WTC11 (cell line): ENCODE data around the gene BRME1. TPM values are rescaled to one million over a fixed set of nuclear protein-coding genes. Genes with fewer than 3 reads are reported as not detected.
A peak's percentile ranks its signal among the peaks of the same experiment; 100 is the strongest.
"Not testable (repeated sequence)": the region's sequence is repeated elsewhere in the genome, so short reads cannot be mapped to it uniquely, and the experiment has no call there.

Experiments used
- ATAC-seq: fragments of 200-7000 bp; cut with Tn5 transposase; 2 replicates; pipeline ENCODE4 v1.10.0; 2021; ENCODE audit warnings: mild to moderate bottlenecking, moderate library complexity
- CTCF ChIA-PET: fragments of 300-600 bp; sonication (Branson Sonifier 250); formaldehyde crosslinking; loops from one replicate; lab custom pipeline; 2021; ENCODE audit warnings: antibody characterized with exemption; lab: Charles Lee
- POLR2A ChIA-PET: fragments of 350-600 bp; sonication (Branson Sonifier 250); formaldehyde crosslinking; loops from one replicate; lab custom pipeline; 2021; ENCODE audit warnings: antibody characterized with exemption; lab: Charles Lee
- DNase-seq: peaks from one replicate; pipeline ENCODE4 v3.0.0; 2021; ENCODE audit warnings: low spot score
- H3K27ac Mint-ChIP-seq: 2 replicates; pipeline ENCODE4 v1.8.0; 2021; ENCODE audit warnings: mixed read lengths
- H3K27me3 Mint-ChIP-seq: 2 replicates; pipeline ENCODE4 v1.8.0; 2021; ENCODE audit warnings: low read depth, mild to moderate bottlenecking, moderate library complexity, mixed read lengths
- H3K36me3 Mint-ChIP-seq: 2 replicates; pipeline ENCODE4 v1.8.0; 2021; ENCODE audit warnings: mixed read lengths
- H3K4me1 Mint-ChIP-seq: 2 replicates; pipeline ENCODE4 v1.8.0; 2022; ENCODE audit warnings: mixed read lengths
- H3K4me3 Mint-ChIP-seq: 2 replicates; pipeline ENCODE4 v1.8.0; 2021; ENCODE audit warnings: mild to moderate bottlenecking, moderate library complexity, mixed read lengths
- H3K9me3 Mint-ChIP-seq: 2 replicates; pipeline ENCODE4 v1.8.0; 2021; ENCODE audit warnings: mixed read lengths
- AR ChIP-seq: fragments of 250-450 bp; sonication (Bioruptor Pico); IDR thresholded peaks from 2 replicates; pipeline ENCODE4 v1.9.0; 2021; ENCODE audit warnings: mild to moderate bottlenecking
- ATF2 ChIP-seq: sonication (generic); formaldehyde crosslinking; IDR thresholded peaks from 2 replicates; pipeline ENCODE4 v1.8.1; 2022; ENCODE audit warnings: low read depth, missing genetic modification reagents, borderline replicate concordance
- CBFB ChIP-seq: sonication (generic); formaldehyde crosslinking; IDR thresholded peaks from 2 replicates; pipeline ENCODE4 v1.8.1; 2022; ENCODE audit warnings: mild to moderate bottlenecking, low read depth, missing genetic modification reagents
- CREM ChIP-seq: sonication (generic); formaldehyde crosslinking; IDR thresholded peaks from 2 replicates; pipeline ENCODE4 v1.8.1; 2022; ENCODE audit warnings: mild to moderate bottlenecking, missing genetic modification reagents, moderate library complexity
- ESRRA ChIP-seq: sonication (generic); formaldehyde crosslinking; IDR thresholded peaks from 2 replicates; pipeline ENCODE4 v1.8.1; 2022; ENCODE audit warnings: mild to moderate bottlenecking, missing genetic modification reagents, borderline replicate concordance
- GRHL2 ChIP-seq: fragments of 250-450 bp; sonication (Bioruptor Pico); IDR thresholded peaks from 2 replicates; pipeline ENCODE4 v1.8.0; 2022; ENCODE audit warnings: mild to moderate bottlenecking, moderate library complexity; ENCODE audit not compliant: insufficient replicate concordance, severe bottlenecking
- MAX ChIP-seq: sonication (generic); formaldehyde crosslinking; IDR thresholded peaks from 2 replicates; pipeline ENCODE4 v1.8.0; 2022; ENCODE audit warnings: mild to moderate bottlenecking, missing genetic modification reagents
- MXD4 ChIP-seq: fragments of 250-450 bp; sonication (Bioruptor Pico); IDR thresholded peaks from 2 replicates; pipeline ENCODE4 v1.8.0; 2021; ENCODE audit warnings: mild to moderate bottlenecking, moderate library complexity, borderline replicate concordance
- NFYB ChIP-seq: sonication (generic); formaldehyde crosslinking; conservative IDR thresholded peaks from 2 replicates; pipeline ENCODE4 v1.8.0; 2022; ENCODE audit warnings: low read depth, missing genetic modification reagents
- NR1H2 ChIP-seq: sonication (generic); formaldehyde crosslinking; IDR thresholded peaks from 2 replicates; pipeline ENCODE4 v1.9.0; 2021; ENCODE audit warnings: mild to moderate bottlenecking, moderate library complexity, missing genetic modification reagents
- SOX15 ChIP-seq: fragments of 250-450 bp; sonication (Bioruptor Pico); IDR thresholded peaks from 2 replicates; pipeline ENCODE4 v1.9.0; 2021; ENCODE audit warnings: mild to moderate bottlenecking
- USF2 ChIP-seq: sonication (generic); formaldehyde crosslinking; IDR thresholded peaks from 2 replicates; pipeline ENCODE4 v1.8.1; 2023; ENCODE audit warnings: mild to moderate bottlenecking, missing genetic modification reagents, moderate library complexity
- ZMAT4 ChIP-seq: fragments of 250-450 bp; sonication (Bioruptor Pico); IDR thresholded peaks from 2 replicates; pipeline ENCODE4 v1.9.0; 2021; ENCODE audit warnings: mild to moderate bottlenecking
- ZNF121 ChIP-seq: sonication (generic); formaldehyde crosslinking; IDR thresholded peaks from 2 replicates; pipeline ENCODE4 v1.8.0; 2023; ENCODE audit warnings: missing genetic modification reagents
- ZNF138 ChIP-seq: sonication (generic); formaldehyde crosslinking; conservative IDR thresholded peaks from 2 replicates; pipeline ENCODE4 v1.8.1; 2022; ENCODE audit warnings: mild to moderate bottlenecking, moderate library complexity, missing genetic modification reagents
- ZNF423 ChIP-seq: fragments of 250-450 bp; sonication (Bioruptor Pico); IDR thresholded peaks from 2 replicates; pipeline ENCODE4 v2.1.2; 2022; ENCODE audit warnings: mild to moderate bottlenecking, moderate library complexity
- ZNF425 ChIP-seq: fragments of 250-450 bp; sonication (Bioruptor Pico); conservative IDR thresholded peaks from 2 replicates; pipeline ENCODE4 v1.9.0; 2021; ENCODE audit warnings: mild to moderate bottlenecking
- total RNA-seq: library from RNA; stranded (reverse); gene quantifications from 3 replicates; pipeline ENCODE4 v1.2.3, GENCODE V29; 2021
- TF ChIP-seq, protein P1 (sequence below): sonication (generic); formaldehyde crosslinking; IDR thresholded peaks from 2 replicates; pipeline ENCODE4 v1.8.1; 2022; ENCODE audit warnings: missing genetic modification reagents, borderline replicate concordance
- TF ChIP-seq, protein P2 (sequence below): sonication (generic); formaldehyde crosslinking; IDR thresholded peaks from 2 replicates; pipeline ENCODE4 v1.8.0; 2022; ENCODE audit warnings: mild to moderate bottlenecking, missing genetic modification reagents

BRME1 gene
- total RNA-seq, 1 experiment from 2014 or later = 5.0 TPM

DNA sequence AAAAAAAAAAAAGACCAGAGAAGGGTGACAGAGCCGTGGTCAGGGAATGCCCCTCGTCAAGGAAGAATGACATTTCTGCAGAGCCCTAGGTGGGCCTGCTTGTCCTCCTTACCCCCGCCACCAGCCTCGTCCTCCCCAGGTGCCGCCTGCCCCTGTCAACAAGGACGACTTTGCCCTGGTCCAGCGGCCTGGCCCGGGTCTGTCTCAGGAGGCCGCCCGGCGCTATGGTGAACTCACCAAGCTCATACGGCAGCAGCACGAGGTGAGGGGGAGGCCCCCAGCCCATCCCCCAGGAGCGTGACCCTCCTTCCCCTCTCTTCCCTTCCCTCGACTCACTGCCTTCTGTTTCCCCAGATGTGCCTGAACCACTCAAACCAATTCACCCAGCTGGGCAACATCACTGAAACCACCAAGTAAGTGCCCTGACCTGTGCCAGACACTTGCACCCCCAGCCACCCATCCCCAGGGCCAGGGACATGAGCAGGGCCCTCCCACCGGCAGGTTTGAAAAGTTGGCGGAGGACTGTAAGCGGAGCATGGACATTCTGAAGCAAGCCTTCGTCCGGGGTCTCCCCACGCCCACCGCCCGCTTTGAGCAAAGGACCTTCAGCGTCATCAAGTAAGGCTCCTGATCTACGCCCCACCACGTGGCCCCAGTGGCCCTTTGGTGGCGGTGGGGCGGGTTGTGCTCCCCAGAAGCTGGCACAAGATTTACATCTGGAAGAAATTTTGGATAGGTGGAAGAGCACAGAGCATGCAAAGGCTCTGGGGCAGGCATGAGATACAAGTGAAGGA is 17.5 kb upstream of the BRME1 start (continued):
- TF ChIP-seq AR (CRISPR knock-in tag) = no peak

- H3K27ac Mint-ChIP-seq, H3K4me3 Mint-ChIP-seq, DNase-seq, H3K27me3 Mint-ChIP-seq, H3K4me1 Mint-ChIP-seq, ATAC-seq: not testable (repeated sequence)
- Mint-ChIP-seq H3K36me3 (peaks cover 63% of the 10 kb centered on the region), H3K9me3 (peaks cover 16% of the 10 kb centered on the region)
- ChIA-PET POLR2A (interaction anchor here (0.5 kb wide), 1 partner anchor 516 kb away, joined by 4 read pairs; no protein-coding TSS in a partner anchor), CTCF (interaction anchor here (1.0 to 1.4 kb wide), 2 partner anchors 31 to 41 kb away, joined by 3 to 4 read pairs; partner anchors contain the start of gene DCAF15)
Observed at GRCh38 chr19:13922118-13922517, 16.2 kb upstream of the BRME1 start.

GRCh38 chr19:13920940-13921747 is 15.2 kb upstream of the BRME1 start:
- no peaks in the 10 kb centered on the region for H3K4me1 Mint-ChIP-seq
- peak; percentile 38 for DNase-seq
- H3K4me3 Mint-ChIP-seq = no peak overlapping the region
- H3K36me3 Mint-ChIP-seq = peaks cover 53% of the 10 kb centered on the region
- H3K27ac Mint-ChIP-seq = peak overlapping the region; percentile 20; the same call in 1 of the 2 replicates
- ATAC-seq = peak; percentile 92
- CTCF ChIA-PET = interaction anchor here (0.7 to 1.4 kb wide), 7 partner anchors 13 to 153 kb away, joined by 3 to 7 read pairs (median 3); partner anchors contain the start of gene DCAF15
- POLR2A ChIA-PET = interaction anchor here (1.5 kb wide), 1 partner anchor 32 kb away, joined by 5 read pairs; the partner anchor contains the start of gene DCAF15
- H3K9me3 Mint-ChIP-seq = peaks cover 16% of the 10 kb centered on the region
- H3K27me3 Mint-ChIP-seq = no peaks in the 10 kb centered on the region
- TF ChIP-seq ESRRA (no peak), NFYB (CRISPR knock-in tag) (peak; percentile 55), ZNF121 (CRISPR knock-in tag) (no peak), ZNF138 (no peak), NR1H2 (CRISPR knock-in tag) (no peak), GRHL2 (CRISPR knock-in tag) (no peak), CBFB (CRISPR knock-in tag) (no peak), ZNF425 (no peak), ATF2 (no peak), ZMAT4 (CRISPR knock-in tag) (no peak), SOX15 (no peak), MAX (CRISPR knock-in tag) (no peak), USF2 (peak; percentile 93), MXD4 (CRISPR knock-in tag) (no peak), CREM (CRISPR knock-in tag) (0 out of 2 replicates have a peak, but pooled peaks have one; percentile 48), ZNF423 (CRISPR knock-in tag) (no peak)
- TF ChIP-seq, protein P1, sequence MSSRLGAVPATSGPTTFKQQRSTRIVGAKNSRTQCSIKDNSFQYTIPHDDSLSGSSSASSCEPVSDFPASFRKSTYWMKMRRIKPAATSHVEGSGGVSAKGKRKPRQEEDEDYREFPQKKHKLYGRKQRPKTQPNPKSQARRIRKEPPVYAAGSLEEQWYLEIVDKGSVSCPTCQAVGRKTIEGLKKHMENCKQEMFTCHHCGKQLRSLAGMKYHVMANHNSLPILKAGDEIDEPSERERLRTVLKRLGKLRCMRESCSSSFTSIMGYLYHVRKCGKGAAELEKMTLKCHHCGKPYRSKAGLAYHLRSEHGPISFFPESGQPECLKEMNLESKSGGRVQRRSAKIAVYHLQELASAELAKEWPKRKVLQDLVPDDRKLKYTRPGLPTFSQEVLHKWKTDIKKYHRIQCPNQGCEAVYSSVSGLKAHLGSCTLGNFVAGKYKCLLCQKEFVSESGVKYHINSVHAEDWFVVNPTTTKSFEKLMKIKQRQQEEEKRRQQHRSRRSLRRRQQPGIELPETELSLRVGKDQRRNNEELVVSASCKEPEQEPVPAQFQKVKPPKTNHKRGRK (CRISPR knock-in tag) = no peak
- TF ChIP-seq, protein P2, sequence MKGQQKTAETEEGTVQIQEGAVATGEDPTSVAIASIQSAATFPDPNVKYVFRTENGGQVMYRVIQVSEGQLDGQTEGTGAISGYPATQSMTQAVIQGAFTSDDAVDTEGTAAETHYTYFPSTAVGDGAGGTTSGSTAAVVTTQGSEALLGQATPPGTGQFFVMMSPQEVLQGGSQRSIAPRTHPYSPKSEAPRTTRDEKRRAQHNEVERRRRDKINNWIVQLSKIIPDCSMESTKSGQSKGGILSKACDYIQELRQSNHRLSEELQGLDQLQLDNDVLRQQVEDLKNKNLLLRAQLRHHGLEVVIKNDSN (CRISPR knock-in tag) = peak; percentile 92
